ENCODE measurements around the gene ADCY3. TPM values are rescaled to one million over a fixed set of nuclear protein-coding genes. Genes with fewer than 3 reads are reported as not detected.
"Not testable (repeated sequence)": the region's sequence is repeated elsewhere in the genome, so short reads cannot be mapped to it uniquely, and the experiment has no call there.

The ADCY3 gene
- total RNA-seq, 1 donor from 2014 or later: 43.0 TPM

GRCh38 chr2:24852431-24853020 is 67.5 kb downstream of the ADCY3 start:
- intact Hi-C loops (cut with micrococcal nuclease): no loop called here

- intact Hi-C loops (cut with micrococcal nuclease): no loop called here
Measured at GRCh38 chr2:24852026-24852425, 68.0 kb downstream of the ADCY3 start.

GRCh38 chr2:24850944-24851343 is 69.1 kb downstream of the ADCY3 start:
- intact Hi-C loops (cut with micrococcal nuclease): no loop called here

GRCh38 chr2:24845691-24846090 is 74.3 kb downstream of the ADCY3 start:
- intact Hi-C loops (cut with micrococcal nuclease): no loop called here

GRCh38 chr2:24844023-24844685 is 75.9 kb downstream of the ADCY3 start:
- intact Hi-C loops (cut with micrococcal nuclease): no loop called here

GRCh38 chr2:24843330-24843860 is 76.6 kb downstream of the ADCY3 start:
- intact Hi-C loops (cut with micrococcal nuclease): no loop called here

- intact Hi-C loops (cut with micrococcal nuclease): no loop called here
Measured at GRCh38 chr2:24842081-24843050, 77.7 kb downstream of the ADCY3 start.

GRCh38 chr2:24840962-24841945 is 78.8 kb downstream of the ADCY3 start:
- intact Hi-C loops (cut with micrococcal nuclease): no loop called here

GRCh38 chr2:24840164-24840869 is 79.7 kb downstream of the ADCY3 start:
- intact Hi-C loops (cut with micrococcal nuclease): no loop called here

GRCh38 chr2:24839729-24840128 is 80.3 kb downstream of the ADCY3 start:
- intact Hi-C loops (cut with micrococcal nuclease): no loop called here

GRCh38 chr2:24838541-24838940 is 81.5 kb downstream of the ADCY3 start:
- intact Hi-C loops (cut with micrococcal nuclease): no loop called here

- intact Hi-C loops (cut with micrococcal nuclease): no loop called here
Measured at GRCh38 chr2:24837996-24838513, 82.0 kb downstream of the ADCY3 start.

- intact Hi-C loops (cut with micrococcal nuclease): no loop called here
Measured at GRCh38 chr2:24836706-24837105, 83.3 kb downstream of the ADCY3 start.

GRCh38 chr2:24836206-24836605 is 83.8 kb downstream of the ADCY3 start:
- intact Hi-C loops (cut with micrococcal nuclease): no loop called here

- intact Hi-C loops (cut with micrococcal nuclease): not testable (repeated sequence)
Measured at GRCh38 chr2:24835411-24835810, 84.6 kb downstream of the ADCY3 start.

GRCh38 chr2:24834733-24835395 is 85.2 kb downstream of the ADCY3 start:
- intact Hi-C loops (cut with micrococcal nuclease): no loop called here

- intact Hi-C loops (cut with micrococcal nuclease): no loop called here
Measured at GRCh38 chr2:24833821-24834732, 86.0 kb downstream of the ADCY3 start.

All from T-helper 1 cell treated with Interleukin-12 subunit alpha and Interleukin-12 subunit beta and Interleukin-4 antibody, amounts not matched to agents 30 ng/mL and 1 ng/mL, for 36 hours (primary cell).